ENCODE results near the gene RBM20.
A peak's percentile ranks its signal among the peaks of the same experiment; 100 is the strongest.

Gene RBM20

DNA sequence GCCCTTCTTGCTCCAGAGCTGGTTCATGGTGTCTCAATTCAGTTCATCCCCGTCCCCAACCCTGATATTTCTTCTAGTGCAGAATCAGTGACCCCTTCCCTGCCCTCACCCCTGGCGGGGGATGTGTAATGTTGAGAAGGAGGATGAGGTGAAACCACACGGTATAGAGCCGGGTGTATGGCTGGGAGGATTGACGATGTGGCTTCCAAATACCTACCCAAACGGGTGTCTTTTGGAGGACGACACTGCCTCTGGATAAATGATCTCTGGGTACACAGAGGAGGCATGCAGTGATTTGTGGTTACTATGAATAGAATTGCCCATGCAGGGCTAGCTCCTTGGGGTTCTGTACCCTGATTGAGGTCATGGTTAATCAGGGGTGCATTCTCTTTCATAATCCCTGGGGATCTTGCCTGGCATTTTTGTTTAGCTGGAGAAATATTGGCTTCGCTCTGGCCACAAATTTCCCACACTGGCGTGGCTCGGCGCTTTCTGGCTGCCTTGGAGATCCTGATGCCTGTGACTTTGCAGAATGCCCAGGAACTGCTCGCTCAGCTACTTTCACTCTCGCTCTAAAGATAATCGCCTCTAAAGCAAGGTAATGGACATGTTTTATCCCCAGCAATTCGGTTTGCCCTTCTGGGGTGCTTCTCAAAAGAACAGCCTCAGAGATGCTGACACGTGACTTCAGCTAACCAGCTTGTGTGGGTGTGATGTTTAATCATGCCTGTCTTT, 89.2 kb downstream of the RBM20 start:
- H3K27me3 ChIP-seq = no peaks in the 10 kb centered on the region
- H3K4me3 ChIP-seq = no peak overlapping the region
- no peak overlapping the region for H3K27ac ChIP-seq
- TF ChIP-seq Cebpa-rat (IDR thresholded peaks at IDR 0.05) = no peak
- H3K36me3 ChIP-seq = no peaks in the 10 kb centered on the region
- no peak overlapping the region for H3K9ac ChIP-seq
- no peaks in the 10 kb centered on the region for H4K20me1 ChIP-seq
- no peaks in the 10 kb centered on the region for H3K9me3 ChIP-seq (replicated peaks in 1 of 11)
- H3K4me1 ChIP-seq = peaks cover 0 to 7% (median 0%) of the 10 kb centered on the region in 10 experiments; a peak in 4 of 20 replicates
- peak overlapping the region in 2 of 11 experiments; percentile 35 to 36; a peak in 3 of 22 replicates for H3K4me2 ChIP-seq

DNA sequence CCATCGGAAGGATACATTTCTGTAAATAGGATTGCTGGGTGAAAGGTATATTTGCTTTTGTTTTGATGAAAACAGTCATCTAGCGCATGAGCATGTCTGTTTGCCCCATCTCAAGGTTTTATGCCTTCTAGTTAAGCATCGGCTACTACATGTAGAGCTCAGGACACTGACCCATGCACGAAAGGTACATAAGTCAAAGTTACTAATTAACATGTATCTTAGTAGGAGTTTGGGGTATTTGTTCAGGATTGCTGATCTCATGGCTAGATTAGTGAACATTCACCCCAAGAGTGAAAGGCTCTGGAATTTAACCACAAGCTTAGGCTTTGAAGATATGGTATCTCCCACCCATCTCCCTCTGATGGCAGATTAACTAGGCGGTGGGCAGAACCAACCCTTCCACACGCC, 91.5 kb downstream of the RBM20 start:
- no peak overlapping the region for H3K4me3 ChIP-seq
- no peak overlapping the region for H3K4me2 ChIP-seq
- no peak for TF ChIP-seq Cebpa-rat (IDR thresholded peaks at IDR 0.05)

DNA sequence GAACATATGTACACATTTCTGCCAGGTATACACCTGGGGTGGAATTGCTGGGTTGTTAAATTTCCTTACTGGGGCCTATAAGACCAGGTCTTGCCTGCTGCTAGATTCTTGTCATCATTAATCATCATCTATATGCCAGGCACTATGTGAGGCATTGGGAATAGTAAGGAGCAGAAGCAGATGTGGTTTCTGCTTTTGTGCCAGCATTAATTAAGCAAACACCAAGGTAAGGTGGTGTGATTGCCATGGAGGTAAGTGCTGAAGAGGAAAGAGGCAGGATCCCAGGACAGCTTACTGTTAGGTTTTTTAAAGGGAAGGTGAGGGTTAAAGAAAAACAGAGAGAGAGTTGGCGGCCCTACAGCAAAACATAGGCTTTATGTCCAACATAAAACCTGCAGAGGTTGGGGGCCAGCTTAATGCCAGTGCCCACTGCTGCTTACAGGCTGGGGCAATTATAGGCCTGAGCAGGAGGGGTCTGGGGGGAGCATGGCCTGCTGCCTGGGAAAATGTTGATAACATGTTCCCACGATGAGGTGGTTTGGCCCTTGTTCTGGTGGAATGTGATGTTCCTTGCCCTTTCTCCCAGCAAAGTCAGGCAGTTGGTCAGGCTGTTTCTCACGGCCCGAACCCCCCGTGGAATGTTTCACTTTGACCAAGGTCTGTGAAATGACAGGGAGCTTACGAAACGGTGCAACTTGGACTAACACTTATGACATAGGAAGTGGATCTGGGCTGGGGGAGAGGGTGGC, 93.9 kb downstream of the RBM20 start:
- H3K9me3 ChIP-seq (replicated peaks in 1 of 11) = no peaks in the 10 kb centered on the region
- H3K27ac ChIP-seq = no peak overlapping the region
- peaks cover 0 to 7% (median 0%) of the 10 kb centered on the region in 10 experiments; a peak in 4 of 20 replicates for H3K4me1 ChIP-seq
- no peaks in the 10 kb centered on the region for H3K36me3 ChIP-seq
- H3K27me3 ChIP-seq = no peaks in the 10 kb centered on the region
- no peak overlapping the region for H3K4me3 ChIP-seq
- no peak for TF ChIP-seq Cebpa-rat (IDR thresholded peaks at IDR 0.05)
- H4K20me1 ChIP-seq = no peaks in the 10 kb centered on the region
- no peak overlapping the region for H3K9ac ChIP-seq
- H3K4me2 ChIP-seq = no peak overlapping the region

More for the DNA sequence above, 91.5 kb downstream of the RBM20 start:
- H3K9me3 ChIP-seq (replicated peaks in 1 of 11) = no peaks in the 10 kb centered on the region
- peaks cover 0 to 7% (median 0%) of the 10 kb centered on the region in 10 experiments; a peak in 4 of 20 replicates for H3K4me1 ChIP-seq
- no peaks in the 10 kb centered on the region for H4K20me1 ChIP-seq
- H3K27me3 ChIP-seq = no peaks in the 10 kb centered on the region
- H3K36me3 ChIP-seq = no peaks in the 10 kb centered on the region
- H3K9ac ChIP-seq = no peak overlapping the region
- no peak overlapping the region for H3K27ac ChIP-seq

DNA sequence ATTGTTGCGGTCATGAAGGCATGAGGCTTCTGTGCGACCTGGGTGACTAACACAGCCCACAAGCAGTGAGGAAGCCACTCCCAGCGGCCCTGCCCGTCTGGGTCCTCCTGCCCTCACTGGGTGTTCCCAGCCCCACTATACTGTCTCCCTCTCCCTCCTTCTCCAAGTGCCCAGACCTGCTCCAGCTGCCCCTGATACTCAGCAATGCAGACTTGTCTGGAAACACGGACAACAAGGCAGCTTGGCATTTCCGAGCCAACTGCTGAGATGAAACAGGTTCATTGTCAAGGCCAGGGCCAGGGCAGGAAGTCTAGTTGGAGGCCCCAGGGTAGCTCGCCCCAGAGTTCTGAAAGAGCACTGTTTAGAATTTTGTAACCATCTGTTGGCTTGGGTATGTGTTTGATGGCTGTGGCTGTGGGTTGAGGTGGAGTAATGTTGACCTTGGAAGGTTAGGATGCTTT, 95.7 kb downstream of the RBM20 start:
- Histone ChIP-seq H3K9me3 (replicated peaks in 1 of 11) (no peaks in the 10 kb centered on the region), H3K4me1 (peaks cover under 1 to 7% (median 3%) of the 10 kb centered on the region in 10 experiments; a peak in 17 of 20 replicates), H3K27ac (no peak overlapping the region), H3K9ac (no peak overlapping the region), H3K27me3 (no peaks in the 10 kb centered on the region), H4K20me1 (no peaks in the 10 kb centered on the region), H3K4me3 (no peak overlapping the region), H3K36me3 (no peaks in the 10 kb centered on the region), H3K4me2 (no peak overlapping the region)
- no peak for TF ChIP-seq Cebpa-rat (IDR thresholded peaks at IDR 0.05)

DNA sequence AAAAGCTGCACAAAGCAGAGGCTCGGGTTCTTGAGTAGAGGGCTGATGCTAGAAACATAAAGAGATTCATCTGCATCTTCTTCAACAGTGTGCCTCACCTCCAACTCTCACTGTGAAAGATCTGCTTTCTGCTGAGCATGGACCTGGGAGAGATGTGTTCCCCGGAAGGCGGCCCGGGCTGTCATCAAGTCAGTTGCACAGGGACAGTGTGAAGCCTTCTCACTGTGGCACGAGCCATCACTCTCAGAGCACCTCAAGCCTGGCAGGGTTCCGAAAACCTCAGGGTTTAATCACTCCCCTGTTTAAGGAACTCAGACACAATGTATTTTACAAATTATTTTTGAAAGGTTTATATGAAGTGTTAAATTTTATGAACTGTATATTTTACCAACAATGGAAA, 98.7 kb downstream of the RBM20 start:
- H3K27me3 ChIP-seq = no peaks in the 10 kb centered on the region
- no peaks in the 10 kb centered on the region for H3K9me3 ChIP-seq (replicated peaks in 1 of 11)
- peak overlapping the region in 2 of 11 experiments; percentile 20 to 36; a peak in 1 of 22 replicates for H3K4me2 ChIP-seq
- H4K20me1 ChIP-seq = no peaks in the 10 kb centered on the region
- H3K4me1 ChIP-seq = peaks cover 5 to 13% (median 9%) of the 10 kb centered on the region in 10 experiments; a peak in 17 of 20 replicates
- TF ChIP-seq Cebpa-rat (IDR thresholded peaks at IDR 0.05) = no peak
- H3K4me3 ChIP-seq = no peak overlapping the region
- H3K27ac ChIP-seq = no peak overlapping the region
- no peak overlapping the region for H3K9ac ChIP-seq
- H3K36me3 ChIP-seq = no peaks in the 10 kb centered on the region

DNA sequence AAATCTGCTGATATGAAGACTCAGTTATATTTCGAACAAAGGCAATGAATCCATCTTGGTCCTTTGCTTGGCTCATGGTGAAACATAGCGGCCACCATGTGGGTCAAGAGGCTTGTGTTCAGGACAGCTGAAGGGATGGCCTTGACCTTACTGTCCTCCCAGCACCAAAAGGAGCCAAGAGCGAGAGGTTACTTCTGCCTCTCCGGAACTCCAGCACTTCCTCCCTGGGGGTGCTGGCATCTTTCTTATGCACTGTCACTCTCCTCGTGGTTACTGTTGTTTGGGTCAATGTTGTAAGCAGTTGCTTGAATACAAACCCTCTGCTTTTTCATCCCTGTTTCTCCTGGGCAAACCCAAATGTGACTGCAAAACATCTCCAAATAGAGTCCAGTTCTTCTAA, 100.6 kb downstream of the RBM20 start:
- H3K4me2 ChIP-seq = peak overlapping the region in 9 of 11 experiments; percentile 3 to 48 (median 21); a peak in 15 of 22 replicates

DNA sequence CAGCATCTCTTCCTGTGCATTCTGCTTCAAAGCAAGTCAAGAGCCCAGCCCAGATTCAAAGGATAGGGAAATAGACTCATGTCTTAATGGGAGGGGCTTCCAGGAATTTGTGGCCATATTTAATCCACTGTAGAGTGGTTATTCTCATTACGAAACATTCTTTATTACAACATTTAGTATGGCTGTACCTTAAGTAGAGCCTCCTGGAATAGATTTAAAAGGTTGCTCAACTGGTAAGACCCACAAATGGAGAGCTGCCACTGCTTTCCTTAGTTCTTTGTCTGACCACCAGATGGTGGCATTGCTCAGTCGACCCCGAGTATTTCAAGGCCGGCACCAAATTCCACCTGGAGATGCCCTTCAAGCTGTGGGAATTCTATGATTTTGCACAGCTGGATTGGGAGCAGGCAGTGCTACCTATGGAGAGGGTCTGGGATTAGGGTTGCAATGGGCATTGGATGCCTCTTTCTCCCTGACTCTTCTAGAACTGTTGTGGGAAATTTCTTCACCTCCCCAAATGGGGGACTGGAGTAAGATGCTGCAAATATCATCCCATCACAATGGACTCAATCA, 102.2 kb downstream of the RBM20 start:
- peaks cover 5 to 13% (median 9%) of the 10 kb centered on the region in 10 experiments; a peak in 17 of 20 replicates for H3K4me1 ChIP-seq
- H3K4me3 ChIP-seq = no peak overlapping the region
- H3K27me3 ChIP-seq = no peaks in the 10 kb centered on the region
- H3K36me3 ChIP-seq = no peaks in the 10 kb centered on the region
- no peaks in the 10 kb centered on the region for H4K20me1 ChIP-seq
- peaks cover 0 to 12% (median 6%) of the 10 kb centered on the region in 11 experiments; a peak in 12 of 22 replicates for H3K9me3 ChIP-seq (replicated peaks in 1 of 11)
- no peak overlapping the region for H3K4me2 ChIP-seq
- H3K27ac ChIP-seq = 0 out of 22 replicates have a peak overlapping the region, but pooled peaks of 1 of the 11 experiments have one; percentile 22
- no peak overlapping the region for H3K9ac ChIP-seq
- peak in 2 of 11 experiments; percentile 18 to 42; a peak in 1 of 22 replicates for TF ChIP-seq Cebpa-rat (IDR thresholded peaks at IDR 0.05)

More for the DNA sequence above, 100.6 kb downstream of the RBM20 start:
- no peaks in the 10 kb centered on the region for H3K27me3 ChIP-seq
- no peaks in the 10 kb centered on the region for H3K36me3 ChIP-seq
- no peak for TF ChIP-seq Cebpa-rat (IDR thresholded peaks at IDR 0.05)
- peaks cover 0 to 12% (median 6%) of the 10 kb centered on the region in 11 experiments; a peak in 12 of 22 replicates for H3K9me3 ChIP-seq (replicated peaks in 1 of 11)
- H4K20me1 ChIP-seq = no peaks in the 10 kb centered on the region
- H3K4me1 ChIP-seq = peaks cover 5 to 13% (median 9%) of the 10 kb centered on the region in 10 experiments; a peak in 17 of 20 replicates
- peak overlapping the region in 3 of 11 experiments; percentile 6 to 35 (median 18); a peak in 2 of 22 replicates for H3K27ac ChIP-seq
- 0 out of 22 replicates have a peak overlapping the region, but pooled peaks of 1 of the 11 experiments have one; percentile 1 for H3K9ac ChIP-seq
- no peak overlapping the region for H3K4me3 ChIP-seq

DNA sequence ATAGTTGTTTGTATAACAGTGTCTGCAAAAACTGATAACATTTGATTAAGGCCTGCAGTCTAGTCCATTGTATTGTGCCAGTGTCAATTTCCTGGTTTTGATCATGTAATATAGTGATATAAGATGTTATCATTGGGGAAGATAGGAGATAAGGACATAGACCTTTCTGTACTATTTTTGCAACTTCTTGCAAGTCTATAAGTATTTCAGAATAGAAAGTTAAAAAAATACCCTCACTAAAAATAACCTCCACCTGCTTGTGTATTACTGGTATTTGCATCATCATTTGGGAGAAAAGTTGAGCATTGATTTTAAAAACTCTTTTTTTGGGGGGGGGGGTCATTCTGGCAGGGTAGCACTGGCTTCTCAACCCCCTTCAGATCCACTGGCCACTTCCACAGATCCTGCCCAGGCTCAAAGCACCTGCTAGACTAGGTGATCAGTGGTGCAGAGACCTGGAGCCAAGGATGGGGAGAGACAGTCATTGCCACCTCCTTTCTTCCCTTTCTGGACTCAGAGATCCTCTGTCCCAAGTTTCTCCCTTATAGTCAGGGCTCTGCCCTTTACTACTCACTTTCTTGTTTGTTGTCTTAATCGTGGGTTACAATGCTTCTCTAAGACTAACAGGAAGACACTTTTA, 103.0 kb downstream of the RBM20 start:
- no peak overlapping the region for H3K4me2 ChIP-seq

More for the DNA sequence above, 103.0 kb downstream of the RBM20 start:
- Histone ChIP-seq H3K27me3 (no peaks in the 10 kb centered on the region), H3K27ac (no peak overlapping the region), H4K20me1 (no peaks in the 10 kb centered on the region), H3K9me3 (replicated peaks in 1 of 11) (peaks cover 0 to 12% (median 6%) of the 10 kb centered on the region in 11 experiments; a peak in 12 of 22 replicates), H3K4me3 (no peak overlapping the region), H3K4me1 (peaks cover 5 to 13% (median 9%) of the 10 kb centered on the region in 10 experiments; a peak in 17 of 20 replicates), H3K9ac (no peak overlapping the region), H3K36me3 (no peaks in the 10 kb centered on the region)
- TF ChIP-seq Cebpa-rat (IDR thresholded peaks at IDR 0.05) = no peak
